ENCODE data around the gene PITPNC1.
"Not testable (repeated sequence)": the region's sequence is repeated elsewhere in the genome, so short reads cannot be mapped to it uniquely, and the experiment has no call there.

Gene PITPNC1

GRCh38 chr17:67469208-67469980 lies 92.3 kb downstream of the PITPNC1 start:
- no peaks in the 10 kb centered on the region for H3K27me3 ChIP-seq (replicated peaks; ENCODE audit: control insufficient read depth, insufficient read depth, low read length, poor library complexity, severe bottlenecking)
- no peak for DNase-seq
- H3K4me3 ChIP-seq (ENCODE audit: insufficient read depth, low read depth, low read length, poor library complexity, severe bottlenecking): peak overlapping the region; percentile 17
- no peaks in the 10 kb centered on the region for H3K9me3 ChIP-seq (ENCODE audit: control insufficient read depth, low read length)
- peaks cover 40% of the 10 kb centered on the region for H3K4me1 ChIP-seq (ENCODE audit: control insufficient read depth, insufficient read depth, low read length, poor library complexity, severe bottlenecking)
- H3K27ac ChIP-seq (ENCODE audit: insufficient read depth, low read length, poor library complexity, severe bottlenecking): peak overlapping the region; percentile 47
- no peaks in the 10 kb centered on the region for H3K36me3 ChIP-seq (ENCODE audit: control insufficient read depth, insufficient read depth, low read length)

GRCh38 chr17:67470163-67470562 lies 93.1 kb downstream of the PITPNC1 start:
- no peak for DNase-seq
- H3K27me3 ChIP-seq (replicated peaks; ENCODE audit: control insufficient read depth, insufficient read depth, low read length, poor library complexity, severe bottlenecking): no peaks in the 10 kb centered on the region
- no peaks in the 10 kb centered on the region for H3K36me3 ChIP-seq (ENCODE audit: control insufficient read depth, insufficient read depth, low read length)
- peaks cover 47% of the 10 kb centered on the region for H3K4me1 ChIP-seq (ENCODE audit: control insufficient read depth, insufficient read depth, low read length, poor library complexity, severe bottlenecking)
- no peak overlapping the region for H3K4me3 ChIP-seq (ENCODE audit: insufficient read depth, low read depth, low read length, poor library complexity, severe bottlenecking)
- H3K9me3 ChIP-seq (ENCODE audit: control insufficient read depth, low read length): no peaks in the 10 kb centered on the region
- H3K27ac ChIP-seq (ENCODE audit: insufficient read depth, low read length, poor library complexity, severe bottlenecking): no peak overlapping the region

- Histone ChIP-seq H3K4me3 (ENCODE audit: insufficient read depth, low read depth, low read length, poor library complexity, severe bottlenecking) (no peak overlapping the region), H3K27me3 (replicated peaks; ENCODE audit: control insufficient read depth, insufficient read depth, low read length, poor library complexity, severe bottlenecking) (no peaks in the 10 kb centered on the region), H3K36me3 (ENCODE audit: control insufficient read depth, insufficient read depth, low read length) (no peaks in the 10 kb centered on the region), H3K4me1 (ENCODE audit: control insufficient read depth, insufficient read depth, low read length, poor library complexity, severe bottlenecking) (peaks cover 54% of the 10 kb centered on the region), H3K9me3 (ENCODE audit: control insufficient read depth, low read length) (no peaks in the 10 kb centered on the region), H3K27ac (ENCODE audit: insufficient read depth, low read length, poor library complexity, severe bottlenecking) (no peak overlapping the region)
- no peak for DNase-seq
Measured at GRCh38 chr17:67471118-67471517, 94.0 kb downstream of the PITPNC1 start.

GRCh38 chr17:67472606-67473005 lies 95.5 kb downstream of the PITPNC1 start:
- DNase-seq; H3K27me3 ChIP-seq (replicated peaks; ENCODE audit: control insufficient read depth, insufficient read depth, low read length, poor library complexity, severe bottlenecking); H3K36me3 ChIP-seq (ENCODE audit: control insufficient read depth, insufficient read depth, low read length); H3K9me3 ChIP-seq (ENCODE audit: control insufficient read depth, low read length); H3K27ac ChIP-seq (ENCODE audit: insufficient read depth, low read length, poor library complexity, severe bottlenecking); H3K4me3 ChIP-seq (ENCODE audit: insufficient read depth, low read depth, low read length, poor library complexity, severe bottlenecking): not testable (repeated sequence)
- peaks cover 48% of the 10 kb centered on the region for H3K4me1 ChIP-seq (ENCODE audit: control insufficient read depth, insufficient read depth, low read length, poor library complexity, severe bottlenecking)

- H3K27ac ChIP-seq (ENCODE audit: insufficient read depth, low read length, poor library complexity, severe bottlenecking): peak overlapping the region; percentile 79
Measured at GRCh38 chr17:67474081-67474661, 97.1 kb downstream of the PITPNC1 start.

GRCh38 chr17:67475161-67475937 lies 98.3 kb downstream of the PITPNC1 start:
- Histone ChIP-seq H3K27me3 (replicated peaks; ENCODE audit: control insufficient read depth, insufficient read depth, low read length, poor library complexity, severe bottlenecking) (no peaks in the 10 kb centered on the region), H3K4me3 (ENCODE audit: insufficient read depth, low read depth, low read length, poor library complexity, severe bottlenecking) (peak overlapping the region; percentile 16), H3K36me3 (ENCODE audit: control insufficient read depth, insufficient read depth, low read length) (no peaks in the 10 kb centered on the region), H3K9me3 (ENCODE audit: control insufficient read depth, low read length) (no peaks in the 10 kb centered on the region), H3K4me1 (ENCODE audit: control insufficient read depth, insufficient read depth, low read length, poor library complexity, severe bottlenecking) (peaks cover 33% of the 10 kb centered on the region), H3K27ac (ENCODE audit: insufficient read depth, low read length, poor library complexity, severe bottlenecking) (peak overlapping the region; percentile 79)
- DNase-seq: peak; percentile 67 to 74 (median 73)

More at GRCh38 chr17:67474081-67474661, 97.1 kb downstream of the PITPNC1 start:
- DNase-seq: no peak
- H3K4me3 ChIP-seq (ENCODE audit: insufficient read depth, low read depth, low read length, poor library complexity, severe bottlenecking): no peak overlapping the region
- H3K27me3 ChIP-seq (replicated peaks; ENCODE audit: control insufficient read depth, insufficient read depth, low read length, poor library complexity, severe bottlenecking): no peaks in the 10 kb centered on the region
- H3K36me3 ChIP-seq (ENCODE audit: control insufficient read depth, insufficient read depth, low read length): no peaks in the 10 kb centered on the region
- H3K4me1 ChIP-seq (ENCODE audit: control insufficient read depth, insufficient read depth, low read length, poor library complexity, severe bottlenecking): peaks cover 45% of the 10 kb centered on the region
- H3K9me3 ChIP-seq (ENCODE audit: control insufficient read depth, low read length): no peaks in the 10 kb centered on the region

- peak overlapping the region; percentile 79 for H3K27ac ChIP-seq (ENCODE audit: insufficient read depth, low read length, poor library complexity, severe bottlenecking)
- peaks cover 33% of the 10 kb centered on the region for H3K4me1 ChIP-seq (ENCODE audit: control insufficient read depth, insufficient read depth, low read length, poor library complexity, severe bottlenecking)
- no peaks in the 10 kb centered on the region for H3K9me3 ChIP-seq (ENCODE audit: control insufficient read depth, low read length)
- H3K27me3 ChIP-seq (replicated peaks; ENCODE audit: control insufficient read depth, insufficient read depth, low read length, poor library complexity, severe bottlenecking): no peaks in the 10 kb centered on the region
- DNase-seq: no peak
- H3K36me3 ChIP-seq (ENCODE audit: control insufficient read depth, insufficient read depth, low read length): no peaks in the 10 kb centered on the region
- no peak overlapping the region for H3K4me3 ChIP-seq (ENCODE audit: insufficient read depth, low read depth, low read length, poor library complexity, severe bottlenecking)
Measured at GRCh38 chr17:67476787-67477335, 99.8 kb downstream of the PITPNC1 start.

GRCh38 chr17:67477687-67478086 lies 100.6 kb downstream of the PITPNC1 start:
- H3K9me3 ChIP-seq (ENCODE audit: control insufficient read depth, low read length): no peaks in the 10 kb centered on the region
- H3K36me3 ChIP-seq (ENCODE audit: control insufficient read depth, insufficient read depth, low read length): no peaks in the 10 kb centered on the region
- peak overlapping the region; percentile 7 for H3K4me3 ChIP-seq (ENCODE audit: insufficient read depth, low read depth, low read length, poor library complexity, severe bottlenecking)
- peak overlapping the region; percentile 66 for H3K27ac ChIP-seq (ENCODE audit: insufficient read depth, low read length, poor library complexity, severe bottlenecking)
- DNase-seq: peak; percentile 16 to 34 (median 24)
- H3K4me1 ChIP-seq (ENCODE audit: control insufficient read depth, insufficient read depth, low read length, poor library complexity, severe bottlenecking): peaks cover 33% of the 10 kb centered on the region
- no peaks in the 10 kb centered on the region for H3K27me3 ChIP-seq (replicated peaks; ENCODE audit: control insufficient read depth, insufficient read depth, low read length, poor library complexity, severe bottlenecking)

- H3K27ac ChIP-seq (ENCODE audit: insufficient read depth, low read length, poor library complexity, severe bottlenecking): peak overlapping the region; percentile 66
- H3K9me3 ChIP-seq (ENCODE audit: control insufficient read depth, low read length): no peaks in the 10 kb centered on the region
- DNase-seq: no peak
- no peaks in the 10 kb centered on the region for H3K27me3 ChIP-seq (replicated peaks; ENCODE audit: control insufficient read depth, insufficient read depth, low read length, poor library complexity, severe bottlenecking)
- H3K4me1 ChIP-seq (ENCODE audit: control insufficient read depth, insufficient read depth, low read length, poor library complexity, severe bottlenecking): peaks cover 33% of the 10 kb centered on the region
- no peaks in the 10 kb centered on the region for H3K36me3 ChIP-seq (ENCODE audit: control insufficient read depth, insufficient read depth, low read length)
- H3K4me3 ChIP-seq (ENCODE audit: insufficient read depth, low read depth, low read length, poor library complexity, severe bottlenecking): peak overlapping the region; percentile 7
Measured at GRCh38 chr17:67478401-67479041, 101.4 kb downstream of the PITPNC1 start.
